OCI-LY1 (cell line): Measurements from ENCODE around the gene CMC2.

ENCODE experiments used
- EZH2 ChIP-seq: fragments of 200-600 bp; sonication (generic), shearing (Covaris generic); IDR thresholded peaks from 2 replicates; pipeline ENCODE4 v1.8.0; 2017; ENCODE audit warnings: borderline replicate concordance, mixed run types, mild to moderate bottlenecking, antibody characterized with exemption, low read length, moderate library complexity, mixed read lengths
- TF ChIP-seq, protein P1 (sequence below): fragments of 200-600 bp; sonication (generic), shearing (Covaris generic); IDR thresholded peaks from 2 replicates; pipeline ENCODE4 v1.5.1; 2017; ENCODE audit warnings: mild to moderate bottlenecking, antibody characterized with exemption, low read length, moderate library complexity, mixed read lengths

DNA sequence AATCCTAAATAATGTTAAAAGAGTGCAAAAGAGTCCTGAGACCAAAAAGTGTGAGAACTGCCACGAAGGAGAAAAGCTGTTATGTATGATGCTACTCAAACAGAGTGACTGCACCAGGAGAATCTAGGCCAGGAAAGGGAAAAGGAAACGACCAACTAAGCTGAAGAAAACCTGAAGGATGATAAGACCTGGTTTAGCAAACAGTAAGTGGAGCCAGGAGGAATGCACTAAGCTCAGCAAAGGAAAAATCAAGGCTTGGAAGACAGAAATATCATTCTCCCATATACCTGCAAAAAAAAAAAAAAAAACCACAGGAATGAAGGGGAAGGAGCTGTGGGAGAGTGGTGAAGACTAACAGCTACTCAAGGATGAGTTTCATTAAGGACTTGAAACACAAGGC lies 21.1 kb downstream of the CMC2 start:
- TF ChIP-seq, protein P1, sequence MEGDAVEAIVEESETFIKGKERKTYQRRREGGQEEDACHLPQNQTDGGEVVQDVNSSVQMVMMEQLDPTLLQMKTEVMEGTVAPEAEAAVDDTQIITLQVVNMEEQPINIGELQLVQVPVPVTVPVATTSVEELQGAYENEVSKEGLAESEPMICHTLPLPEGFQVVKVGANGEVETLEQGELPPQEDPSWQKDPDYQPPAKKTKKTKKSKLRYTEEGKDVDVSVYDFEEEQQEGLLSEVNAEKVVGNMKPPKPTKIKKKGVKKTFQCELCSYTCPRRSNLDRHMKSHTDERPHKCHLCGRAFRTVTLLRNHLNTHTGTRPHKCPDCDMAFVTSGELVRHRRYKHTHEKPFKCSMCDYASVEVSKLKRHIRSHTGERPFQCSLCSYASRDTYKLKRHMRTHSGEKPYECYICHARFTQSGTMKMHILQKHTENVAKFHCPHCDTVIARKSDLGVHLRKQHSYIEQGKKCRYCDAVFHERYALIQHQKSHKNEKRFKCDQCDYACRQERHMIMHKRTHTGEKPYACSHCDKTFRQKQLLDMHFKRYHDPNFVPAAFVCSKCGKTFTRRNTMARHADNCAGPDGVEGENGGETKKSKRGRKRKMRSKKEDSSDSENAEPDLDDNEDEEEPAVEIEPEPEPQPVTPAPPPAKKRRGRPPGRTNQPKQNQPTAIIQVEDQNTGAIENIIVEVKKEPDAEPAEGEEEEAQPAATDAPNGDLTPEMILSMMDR = no peak
- TF ChIP-seq EZH2 = no peak
